Smooth muscle cell (in vitro differentiated cells): Measurements from ENCODE around the gene MCRIP1. TPM values are rescaled to one million over a fixed set of nuclear protein-coding genes. Genes with fewer than 3 reads are reported as not detected.

Experiments used
- DNase-seq: peaks from one replicate; lab custom pipeline; 2025; ENCODE audit not compliant: unreplicated experiment; lab: John Stamatoyannopoulos, UW
- H2AFZ ChIP-seq: fragments of 200-600 bp; sonication (generic); 2 replicates; pipeline ENCODE4 v1.6.0; 2016; ENCODE audit warnings: antibody characterized with exemption, low read depth, mild to moderate bottlenecking
- H3F3A ChIP-seq: fragments of 200-600 bp; sonication (generic); 2 replicates; pipeline ENCODE4 v1.6.0; 2017; ENCODE audit warnings: antibody characterized with exemption, low read depth
- H3K27ac ChIP-seq: fragments of 200-600 bp; sonication (generic); 2 replicates; pipeline ENCODE4 v1.5.1; 2016; ENCODE audit warnings: low read depth, mild to moderate bottlenecking
- H3K27me3 ChIP-seq: fragments of 200-600 bp; sonication (generic); 2 replicates; pipeline ENCODE4 v1.6.1; 2016; ENCODE audit warnings: low read depth, mild to moderate bottlenecking
- H3K36me3 ChIP-seq: fragments of 200-600 bp; sonication (generic); 2 replicates; pipeline ENCODE4 v1.5.1; 2016; ENCODE audit warnings: low read depth
- H3K4me1 ChIP-seq: fragments of 200-600 bp; sonication (generic); 2 replicates; pipeline ENCODE4 v1.5.1; 2016; ENCODE audit warnings: low read depth
- H3K4me2 ChIP-seq: fragments of 200-600 bp; sonication (generic); 2 replicates; pipeline ENCODE4 v1.6.0; 2016; ENCODE audit warnings: mild to moderate bottlenecking
- H3K4me3 ChIP-seq: fragments of 200-600 bp; sonication (generic); 2 replicates; pipeline ENCODE4 v1.5.1; 2016; ENCODE audit warnings: mild to moderate bottlenecking
- H3K79me2 ChIP-seq: fragments of 200-600 bp; sonication (generic); 2 replicates; pipeline ENCODE4 v1.6.0; 2016; ENCODE audit warnings: low read depth, mild to moderate bottlenecking
- H3K9ac ChIP-seq: fragments of 200-600 bp; sonication (generic); 2 replicates; pipeline ENCODE4 v1.6.0; 2016; ENCODE audit warnings: low read depth
- H3K9me3 ChIP-seq: fragments of 200-600 bp; sonication (generic); replicated peaks from 2 replicates; pipeline ENCODE4 v1.5.1; 2016; ENCODE audit warnings: low read depth
- H4K20me1 ChIP-seq: fragments of 200-600 bp; sonication (generic); 2 replicates; pipeline ENCODE4 v1.6.0; 2016; ENCODE audit warnings: low read depth
- WGBS: methylation state at CpG from one replicate; pipeline ENCODE4 v1.1.7; 2016; ENCODE audit warnings: low lambda C conversion rate; 5-methylcytosine and 5-hydroxymethylcytosine counted together
- polyA plus RNA-seq: library from polyadenylated mRNA; unstranded; fragments of >200 nt; fragmentation: Nextera tagmentation; extraction: Ambion mirVana; gene quantifications from 2 replicates; pipeline ENCODE4 v1.2.1, GENCODE V29; 2016
- total RNA-seq: library from RNA; depleted of rRNA; stranded (reverse); fragments of >200 nt; gene quantifications from 2 replicates; pipeline ENCODE4 v1.2.3, GENCODE V29; 2014
- TF ChIP-seq, protein P1 (sequence below): fragments of 200-600 bp; sonication (generic); IDR thresholded peaks from 2 replicates; pipeline ENCODE4 v1.5.1; 2017; ENCODE audit warnings: borderline replicate concordance, mild to moderate bottlenecking, antibody characterized with exemption; ENCODE audit not compliant: insufficient read depth, poor library complexity, severe bottlenecking

MCRIP1 gene
- total and polyA plus RNA-seq, 2 experiments from 2014 or later, result 85.1 to 208 TPM

DNA sequence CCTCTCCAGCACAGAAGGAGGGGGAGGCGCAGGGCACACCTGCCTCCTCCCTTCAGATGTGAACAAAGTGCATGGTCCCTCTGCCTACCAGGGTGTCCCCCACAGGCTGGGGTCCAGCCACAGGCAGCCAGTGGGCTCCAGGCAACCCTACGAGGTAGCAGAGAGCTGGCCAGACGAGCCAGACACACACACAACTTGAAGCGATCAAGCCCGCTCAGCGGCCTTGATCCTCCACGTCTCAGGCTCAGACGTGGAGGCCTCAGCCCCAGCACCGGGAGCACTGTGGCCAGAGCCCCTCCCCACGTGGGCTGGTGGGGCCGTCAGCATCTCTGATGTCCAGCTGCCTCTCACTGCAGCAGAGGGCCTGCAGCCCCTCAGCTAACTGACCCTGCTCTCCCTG is 8.5 kb downstream of the MCRIP1 start:
- Histone ChIP-seq H3K79me2 (peaks cover 33% of the 10 kb centered on the region), H3F3A (no peaks in the 10 kb centered on the region), H3K9ac (no peak overlapping the region), H3K4me1 (no peaks in the 10 kb centered on the region), H3K4me2 (no peak overlapping the region), H3K27ac (no peak overlapping the region), H3K9me3 (no peaks in the 10 kb centered on the region), H2AFZ (no peak overlapping the region), H4K20me1 (peaks cover 63% of the 10 kb centered on the region), H3K4me3 (no peak overlapping the region), H3K27me3 (no peaks in the 10 kb centered on the region), H3K36me3 (no peaks in the 10 kb centered on the region)
- TF ChIP-seq, protein P1, sequence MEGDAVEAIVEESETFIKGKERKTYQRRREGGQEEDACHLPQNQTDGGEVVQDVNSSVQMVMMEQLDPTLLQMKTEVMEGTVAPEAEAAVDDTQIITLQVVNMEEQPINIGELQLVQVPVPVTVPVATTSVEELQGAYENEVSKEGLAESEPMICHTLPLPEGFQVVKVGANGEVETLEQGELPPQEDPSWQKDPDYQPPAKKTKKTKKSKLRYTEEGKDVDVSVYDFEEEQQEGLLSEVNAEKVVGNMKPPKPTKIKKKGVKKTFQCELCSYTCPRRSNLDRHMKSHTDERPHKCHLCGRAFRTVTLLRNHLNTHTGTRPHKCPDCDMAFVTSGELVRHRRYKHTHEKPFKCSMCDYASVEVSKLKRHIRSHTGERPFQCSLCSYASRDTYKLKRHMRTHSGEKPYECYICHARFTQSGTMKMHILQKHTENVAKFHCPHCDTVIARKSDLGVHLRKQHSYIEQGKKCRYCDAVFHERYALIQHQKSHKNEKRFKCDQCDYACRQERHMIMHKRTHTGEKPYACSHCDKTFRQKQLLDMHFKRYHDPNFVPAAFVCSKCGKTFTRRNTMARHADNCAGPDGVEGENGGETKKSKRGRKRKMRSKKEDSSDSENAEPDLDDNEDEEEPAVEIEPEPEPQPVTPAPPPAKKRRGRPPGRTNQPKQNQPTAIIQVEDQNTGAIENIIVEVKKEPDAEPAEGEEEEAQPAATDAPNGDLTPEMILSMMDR, result no peak
- 92% methylated on average over 11 of the region's 11 CpGs for WGBS
- no peak for DNase-seq

GRCh38 chr17:81823820-81824550 is 9.1 kb downstream of the MCRIP1 start:
- H3K27ac ChIP-seq, result no peak overlapping the region
- no peaks in the 10 kb centered on the region for H3K9me3 ChIP-seq
- H3K27me3 ChIP-seq, result no peaks in the 10 kb centered on the region
- no peak overlapping the region for H2AFZ ChIP-seq
- peaks cover 57% of the 10 kb centered on the region for H4K20me1 ChIP-seq
- no peak for DNase-seq
- no peaks in the 10 kb centered on the region for H3K36me3 ChIP-seq
- TF ChIP-seq, protein P1, result no peak
- no peak overlapping the region for H3K4me3 ChIP-seq
- no peaks in the 10 kb centered on the region for H3F3A ChIP-seq
- no peak overlapping the region for H3K9ac ChIP-seq
- 98% methylated on average over 21 of the region's 33 CpGs for WGBS
- no peak overlapping the region for H3K4me2 ChIP-seq
- H3K79me2 ChIP-seq, result peaks cover 27% of the 10 kb centered on the region
- no peaks in the 10 kb centered on the region for H3K4me1 ChIP-seq

DNA sequence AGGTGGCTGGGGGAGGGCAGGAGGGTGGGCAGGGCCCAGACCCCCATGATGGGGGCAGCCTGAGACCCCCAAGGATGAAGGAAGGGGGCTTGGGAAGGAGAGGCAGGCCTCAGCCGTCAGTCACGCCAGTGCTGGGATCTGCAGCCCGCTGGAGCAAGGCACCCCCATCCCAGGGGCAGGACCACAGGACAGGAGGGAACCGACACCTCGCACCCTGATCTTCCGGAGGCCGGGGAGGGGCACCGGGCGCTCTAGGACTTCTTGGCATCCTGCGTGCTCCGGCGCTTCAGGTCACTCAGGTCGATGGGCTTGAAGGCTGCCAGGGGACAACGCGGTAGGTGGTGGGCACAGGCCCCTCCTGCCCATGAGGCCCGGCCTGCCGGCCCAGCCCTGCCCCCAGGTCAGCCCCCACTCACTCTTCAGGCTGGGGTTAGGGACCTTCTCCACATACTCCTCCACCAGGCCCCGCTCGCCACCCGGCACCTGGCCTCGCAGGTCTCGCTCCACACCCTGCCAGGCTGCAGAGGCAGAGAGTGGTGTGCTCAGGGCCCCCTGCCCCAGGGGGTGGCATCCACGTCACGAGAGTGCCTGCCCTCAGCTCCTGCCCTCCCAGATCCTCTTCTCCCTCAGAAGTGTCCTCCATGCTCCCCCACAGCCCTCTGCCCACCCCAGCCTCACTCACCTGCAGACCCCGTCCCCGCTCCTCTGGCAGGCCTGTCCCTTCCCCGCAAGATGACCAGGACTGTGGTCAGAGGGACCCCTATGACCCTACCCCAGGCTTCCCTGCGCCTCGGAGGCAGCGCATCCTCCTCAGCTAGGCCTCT is 9.9 kb downstream of the MCRIP1 start:
- no peak for DNase-seq
- no peaks in the 10 kb centered on the region for H3K4me1 ChIP-seq
- no peaks in the 10 kb centered on the region for H3K9me3 ChIP-seq
- TF ChIP-seq, protein P1, result no peak
- 94% methylated on average over 25 of the region's 30 CpGs for WGBS
- H3K36me3 ChIP-seq, result no peaks in the 10 kb centered on the region
- H3K27me3 ChIP-seq, result no peaks in the 10 kb centered on the region
- no peak overlapping the region for H3K4me3 ChIP-seq
- H3K4me2 ChIP-seq, result no peak overlapping the region
- H3K9ac ChIP-seq, result no peak overlapping the region
- H3F3A ChIP-seq, result no peaks in the 10 kb centered on the region
- no peak overlapping the region for H3K27ac ChIP-seq
- peaks cover 49% of the 10 kb centered on the region for H4K20me1 ChIP-seq
- no peak overlapping the region for H2AFZ ChIP-seq
- peaks cover 20% of the 10 kb centered on the region for H3K79me2 ChIP-seq
